ENCODE data around the gene ZNF93.
"Not testable (repeated sequence)": the region's sequence is repeated elsewhere in the genome, so short reads cannot be mapped to it uniquely, and the experiment has no call there.

GRCh38 chr19:19907551-19907950 is 6.8 kb downstream of the ZNF93 start:
- not testable (repeated sequence) for TF ChIP-seq POLR2A (IDR thresholded peaks at IDR 0.05; ENCODE audit: low read depth, low read length); SPI1 (IDR thresholded peaks at IDR 0.05; ENCODE audit: low read depth, low read length); PAX5 (IDR thresholded peaks at IDR 0.05; ENCODE audit: insufficient read depth, low read length, severe bottlenecking)
